Stimulated activated CD4-positive, alpha-beta T cell treated with anti-CD3 and anti-CD28 coated beads, Interleukin-4, amount 100 ng/mL, for 24 hours (primary cell): ENCODE results near the gene RASGEF1C.
"Not testable (repeated sequence)": the region's sequence is repeated elsewhere in the genome, so short reads cannot be mapped to it uniquely, and the experiment has no call there.

Experiments used
- DNase-seq: peaks from one replicate; pipeline ENCODE4 v3.0.0-alpha.2; 2020

The RASGEF1C gene

GRCh38 chr5:180135128-180135955, 73.7 kb downstream of the RASGEF1C start:
- no peak for DNase-seq

- DNase-seq: no peak
Observed at GRCh38 chr5:180133971-180134508, 75.0 kb downstream of the RASGEF1C start.

- DNase-seq: no peak
Observed at GRCh38 chr5:180133551-180133950, 75.5 kb downstream of the RASGEF1C start.

- DNase-seq: no peak
Observed at GRCh38 chr5:180133060-180133459, 76.0 kb downstream of the RASGEF1C start.

- DNase-seq: no peak
Observed at GRCh38 chr5:180130876-180131740, 77.9 kb downstream of the RASGEF1C start.

GRCh38 chr5:180130291-180130869, 78.6 kb downstream of the RASGEF1C start:
- no peak for DNase-seq

- DNase-seq: no peak
Observed at GRCh38 chr5:180129291-180130190, 79.5 kb downstream of the RASGEF1C start.

- DNase-seq: no peak
Observed at GRCh38 chr5:180128671-180129261, 80.2 kb downstream of the RASGEF1C start.

GRCh38 chr5:180127682-180128670, 81.0 kb downstream of the RASGEF1C start:
- no peak for DNase-seq

GRCh38 chr5:180126716-180127681, 82.0 kb downstream of the RASGEF1C start:
- DNase-seq: peak; percentile 18

GRCh38 chr5:180126156-180126555, 82.9 kb downstream of the RASGEF1C start:
- not testable (repeated sequence) for DNase-seq

GRCh38 chr5:180124662-180125061, 84.3 kb downstream of the RASGEF1C start:
- not testable (repeated sequence) for DNase-seq

GRCh38 chr5:180122875-180123274, 86.1 kb downstream of the RASGEF1C start:
- DNase-seq: no peak

- DNase-seq: no peak
Observed at GRCh38 chr5:180121826-180122413, 87.1 kb downstream of the RASGEF1C start.

- no peak for DNase-seq
Observed at GRCh38 chr5:180120237-180121101, 88.5 kb downstream of the RASGEF1C start.

GRCh38 chr5:180119903-180120236, 89.1 kb downstream of the RASGEF1C start:
- DNase-seq: no peak

- no peak for DNase-seq
Observed at GRCh38 chr5:180119031-180119902, 89.7 kb downstream of the RASGEF1C start.
